ENCODE results near the gene BEND3. TPM values are rescaled to one million over a fixed set of nuclear protein-coding genes. Genes with fewer than 3 reads are reported as not detected.

Gene BEND3
- total RNA-seq, 1 donor from 2014 or later = 12.6 TPM

DNA sequence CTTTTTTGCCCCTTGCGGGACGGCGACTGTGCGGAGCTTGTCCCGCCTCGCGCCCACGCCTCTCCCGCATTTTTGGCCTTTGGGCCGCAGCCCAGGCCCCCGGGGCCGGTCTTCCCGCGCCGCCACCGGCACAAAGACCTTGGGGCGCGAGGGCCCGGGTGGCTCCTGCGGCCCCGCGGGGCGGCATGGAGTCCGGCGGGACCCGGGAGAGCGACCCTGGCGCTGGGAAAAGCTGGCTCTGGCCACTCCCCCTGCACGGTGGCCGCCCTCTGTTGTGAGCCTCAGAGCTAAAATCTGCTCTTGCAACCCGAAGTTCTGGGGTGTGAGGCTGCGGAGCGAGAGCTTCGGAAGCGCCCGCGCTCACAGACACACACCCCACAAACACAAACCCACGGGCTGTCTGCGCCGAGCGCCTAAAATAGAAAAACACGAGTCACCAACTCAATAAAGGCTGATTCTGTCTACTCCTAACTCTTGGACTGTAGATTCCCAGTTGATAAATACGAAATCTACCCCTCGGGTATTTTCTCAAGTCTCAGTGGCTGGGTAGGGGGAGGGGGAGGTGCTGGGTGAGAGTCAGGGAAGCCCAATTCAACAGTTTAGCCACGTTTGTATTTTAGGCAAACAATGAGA, 496 bp upstream of the BEND3 start:
- Mint-ChIP-seq H3K36me3 (ENCODE audit: low read depth) (no peaks in the 10 kb centered on the region), H3K9me3 (no peaks in the 10 kb centered on the region), H3K27ac (peak overlapping the region; percentile 86), H3K4me3 (peak overlapping the region; percentile 82), H3K4me1 (peaks cover 16% of the 10 kb centered on the region), H3K27me3 (peaks cover 20% of the 10 kb centered on the region)
- DNase-seq = peak; percentile 76
- intact Hi-C loops (cut with micrococcal nuclease) = loop anchor here (2.0 to 10.0 kb wide), 3 partner anchors 51 to 591 kb away; partner anchors contain the start of gene PDSS2

DNA sequence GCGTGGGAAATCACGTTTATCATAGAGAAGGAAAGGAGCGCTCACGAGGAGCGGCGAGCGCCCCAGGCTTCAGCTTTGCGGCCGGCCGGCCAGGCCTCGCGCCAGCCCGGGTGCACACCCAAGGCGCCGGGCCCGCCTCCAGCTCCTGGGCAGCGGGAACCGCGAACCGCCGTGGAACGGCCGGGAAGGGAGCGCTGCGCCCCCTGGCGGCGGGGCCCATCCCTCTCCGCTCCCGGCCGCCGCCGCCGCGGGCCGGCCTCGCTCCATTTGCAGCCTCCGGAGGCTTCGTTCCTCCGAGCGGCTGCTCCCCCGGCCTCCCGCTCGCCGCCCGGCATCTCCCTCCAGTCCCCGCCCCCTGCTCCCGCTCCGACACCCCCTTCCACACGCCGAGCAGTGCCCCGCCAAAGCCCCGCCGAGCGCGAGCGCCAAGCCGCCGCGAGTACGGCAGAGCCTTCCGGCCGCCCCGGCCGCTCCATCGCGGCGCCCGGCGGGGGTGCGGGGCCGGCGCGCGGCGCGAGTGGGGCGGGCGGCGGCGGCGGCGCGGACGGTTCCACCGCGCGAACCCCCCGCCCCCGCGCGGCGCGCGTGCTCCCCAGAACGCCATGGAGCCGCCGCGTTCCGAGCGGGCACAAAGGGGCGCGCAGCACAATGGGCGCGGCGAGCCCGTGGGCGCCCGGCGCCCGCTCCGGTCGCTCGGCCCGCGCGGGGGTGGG, 946 bp downstream of the BEND3 start:
- Mint-ChIP-seq H3K4me1 (peaks cover 18% of the 10 kb centered on the region), H3K27me3 (peaks cover 20% of the 10 kb centered on the region), H3K4me3 (peak overlapping the region; percentile 84), H3K27ac (peak overlapping the region; percentile 77), H3K36me3 (ENCODE audit: low read depth) (no peaks in the 10 kb centered on the region), H3K9me3 (no peaks in the 10 kb centered on the region)
- intact Hi-C loops (cut with micrococcal nuclease) = loop anchor here (1.0 to 10.0 kb wide), 4 partner anchors 50 to 590 kb away; partner anchors contain the start of genes MTRES1 and PDSS2
- DNase-seq = peak; percentile 93

- no peaks in the 10 kb centered on the region for H3K36me3 Mint-ChIP-seq (ENCODE audit: low read depth)
- DNase-seq = no peak
- no peaks in the 10 kb centered on the region for H3K27me3 Mint-ChIP-seq
- H3K9me3 Mint-ChIP-seq = no peaks in the 10 kb centered on the region
- no peak overlapping the region for H3K27ac Mint-ChIP-seq
- peaks cover 8% of the 10 kb centered on the region for H3K4me1 Mint-ChIP-seq
- intact Hi-C loops (cut with micrococcal nuclease) = loop anchor here (10.0 kb wide), 2 partner anchors 345 to 585 kb away; partner anchors contain the start of gene PDSS2
- H3K4me3 Mint-ChIP-seq = no peak overlapping the region
These were observed 5.1 kb downstream of the BEND3 start for GRCh38 chr6:107110200-107110599.

GRCh38 chr6:107108201-107108890, 7.0 kb downstream of the BEND3 start:
- H3K27me3 Mint-ChIP-seq = no peaks in the 10 kb centered on the region
- no peaks in the 10 kb centered on the region for H3K9me3 Mint-ChIP-seq
- H3K4me1 Mint-ChIP-seq = peaks cover 3% of the 10 kb centered on the region
- H3K27ac Mint-ChIP-seq = no peak overlapping the region
- no peak for DNase-seq
- H3K4me3 Mint-ChIP-seq = no peak overlapping the region
- intact Hi-C loops (cut with micrococcal nuclease) = no loop called here
- H3K36me3 Mint-ChIP-seq (ENCODE audit: low read depth) = no peaks in the 10 kb centered on the region

DNA sequence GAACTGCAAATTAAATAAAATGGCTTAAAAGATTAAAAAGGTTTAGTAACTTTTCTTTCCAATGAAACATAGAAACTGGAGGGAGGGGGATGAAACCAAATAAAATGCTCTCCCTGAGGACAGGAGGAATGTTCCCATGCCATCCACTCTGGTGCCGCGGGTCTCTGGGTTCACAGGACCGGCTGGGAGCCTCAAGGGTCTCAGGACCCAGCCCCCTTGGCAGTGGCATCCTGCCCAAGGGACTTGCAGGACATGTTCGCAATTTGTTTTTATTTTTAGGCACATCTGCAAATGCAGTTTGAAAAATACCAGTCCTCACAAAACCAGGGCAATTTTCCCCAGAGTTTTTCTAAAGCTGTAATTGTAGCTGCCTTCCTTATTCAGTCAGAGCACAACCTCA, 7.5 kb downstream of the BEND3 start:
- no peaks in the 10 kb centered on the region for H3K36me3 Mint-ChIP-seq (ENCODE audit: low read depth)

DNA sequence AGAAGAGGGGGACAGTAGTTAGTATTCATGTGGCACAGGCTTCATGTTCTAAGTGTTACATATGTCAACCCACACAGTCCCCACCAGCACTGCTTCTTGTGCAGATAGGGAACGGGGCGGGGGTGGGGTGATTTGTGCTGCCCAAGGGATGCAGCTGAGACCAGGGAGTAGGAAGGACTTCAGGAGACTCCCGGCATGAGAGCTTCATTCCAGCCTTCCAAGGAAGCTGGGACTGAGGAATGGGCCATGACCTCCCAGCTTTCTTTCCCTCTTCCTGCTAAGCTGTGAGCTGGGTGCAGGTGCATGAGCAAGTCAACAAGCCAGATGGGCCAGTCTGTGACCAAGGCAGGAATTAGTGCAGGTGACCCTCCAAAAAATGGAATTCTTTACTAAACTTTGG, 9.2 kb downstream of the BEND3 start:
- Mint-ChIP-seq H3K27me3 (no peaks in the 10 kb centered on the region), H3K27ac (no peak overlapping the region)
- intact Hi-C loops (cut with micrococcal nuclease) = no loop called here

More for the DNA sequence above, 7.5 kb downstream of the BEND3 start:
- H3K27ac Mint-ChIP-seq = no peak overlapping the region
- no peak for DNase-seq
- H3K4me1 Mint-ChIP-seq = peaks cover 2% of the 10 kb centered on the region
- no peaks in the 10 kb centered on the region for H3K9me3 Mint-ChIP-seq
- intact Hi-C loops (cut with micrococcal nuclease) = no loop called here
- no peak overlapping the region for H3K4me3 Mint-ChIP-seq
- no peaks in the 10 kb centered on the region for H3K27me3 Mint-ChIP-seq

GRCh38 chr6:107105511-107106116, 9.7 kb downstream of the BEND3 start:
- H3K9me3 Mint-ChIP-seq = no peaks in the 10 kb centered on the region
- no peaks in the 10 kb centered on the region for H3K36me3 Mint-ChIP-seq (ENCODE audit: low read depth)
- H3K4me3 Mint-ChIP-seq = no peak overlapping the region
- intact Hi-C loops (cut with micrococcal nuclease) = no loop called here
- H3K4me1 Mint-ChIP-seq = peaks cover 5% of the 10 kb centered on the region
- H3K27me3 Mint-ChIP-seq = no peaks in the 10 kb centered on the region
- DNase-seq = no peak
- H3K27ac Mint-ChIP-seq = no peak overlapping the region

More for the DNA sequence above, 9.2 kb downstream of the BEND3 start:
- Mint-ChIP-seq H3K4me3 (no peak overlapping the region), H3K36me3 (ENCODE audit: low read depth) (no peaks in the 10 kb centered on the region), H3K4me1 (peaks cover 5% of the 10 kb centered on the region), H3K9me3 (no peaks in the 10 kb centered on the region)
- no peak for DNase-seq

- DNase-seq = no peak
- peaks cover 4% of the 10 kb centered on the region for H3K36me3 Mint-ChIP-seq (ENCODE audit: low read depth)
- no peak overlapping the region for H3K4me3 Mint-ChIP-seq
- H3K27ac Mint-ChIP-seq = no peak overlapping the region
- intact Hi-C loops (cut with micrococcal nuclease) = no loop called here
- no peaks in the 10 kb centered on the region for H3K9me3 Mint-ChIP-seq
- H3K4me1 Mint-ChIP-seq = peaks cover 9% of the 10 kb centered on the region
- no peaks in the 10 kb centered on the region for H3K27me3 Mint-ChIP-seq
These were observed 12.2 kb downstream of the BEND3 start for GRCh38 chr6:107103082-107103481.

- intact Hi-C loops (cut with micrococcal nuclease) = no loop called here
- Mint-ChIP-seq H3K9me3 (no peaks in the 10 kb centered on the region), H3K4me1 (peaks cover 9% of the 10 kb centered on the region), H3K4me3 (no peak overlapping the region), H3K27ac (no peak overlapping the region), H3K36me3 (ENCODE audit: low read depth) (peaks cover 7% of the 10 kb centered on the region), H3K27me3 (no peaks in the 10 kb centered on the region)
- DNase-seq = no peak
These were observed 12.9 kb downstream of the BEND3 start for GRCh38 chr6:107102414-107102805.

DNA sequence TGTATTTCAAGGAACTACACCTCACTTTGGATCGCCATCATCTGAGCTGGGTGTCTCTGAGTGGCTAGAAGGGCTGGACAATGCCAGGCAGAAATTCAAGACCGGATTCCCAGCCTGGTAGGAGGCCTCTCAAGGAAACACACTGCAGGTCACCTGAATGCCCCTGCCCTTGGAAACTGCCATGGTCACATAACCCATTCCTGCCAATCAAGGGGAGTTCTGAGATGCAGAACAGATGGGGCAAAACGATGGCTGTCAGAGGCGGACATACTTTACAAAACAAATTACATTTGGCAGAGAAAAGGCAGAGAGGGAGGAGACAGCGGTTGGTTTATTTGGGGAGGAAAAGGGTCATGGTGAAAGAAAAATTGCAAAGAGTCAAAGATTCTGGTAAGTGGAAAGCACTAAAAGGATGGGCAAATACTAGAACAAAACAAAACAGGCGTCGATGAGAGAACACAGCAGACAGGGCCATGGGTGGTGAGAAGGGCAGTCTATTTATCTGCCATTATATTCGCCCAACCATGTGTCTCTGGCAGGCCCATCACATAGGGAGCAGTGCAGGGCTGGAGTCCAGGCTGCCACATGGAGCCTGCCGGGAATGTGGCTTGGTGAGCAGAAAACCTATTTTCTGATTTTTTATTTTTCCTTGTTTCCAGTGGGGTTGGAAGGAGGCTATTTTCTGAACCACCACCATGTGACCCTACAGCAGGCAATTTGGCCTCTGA, 13.5 kb downstream of the BEND3 start:
- Mint-ChIP-seq H3K4me3 (no peak overlapping the region), H3K9me3 (no peaks in the 10 kb centered on the region), H3K36me3 (ENCODE audit: low read depth) (peaks cover 7% of the 10 kb centered on the region), H3K4me1 (peaks cover 9% of the 10 kb centered on the region), H3K27ac (no peak overlapping the region), H3K27me3 (no peaks in the 10 kb centered on the region)
- no peak for DNase-seq
- intact Hi-C loops (cut with micrococcal nuclease) = no loop called here

- peaks cover 9% of the 10 kb centered on the region for H3K4me1 Mint-ChIP-seq
These were observed 14.1 kb downstream of the BEND3 start for GRCh38 chr6:107101211-107101610.

DNA sequence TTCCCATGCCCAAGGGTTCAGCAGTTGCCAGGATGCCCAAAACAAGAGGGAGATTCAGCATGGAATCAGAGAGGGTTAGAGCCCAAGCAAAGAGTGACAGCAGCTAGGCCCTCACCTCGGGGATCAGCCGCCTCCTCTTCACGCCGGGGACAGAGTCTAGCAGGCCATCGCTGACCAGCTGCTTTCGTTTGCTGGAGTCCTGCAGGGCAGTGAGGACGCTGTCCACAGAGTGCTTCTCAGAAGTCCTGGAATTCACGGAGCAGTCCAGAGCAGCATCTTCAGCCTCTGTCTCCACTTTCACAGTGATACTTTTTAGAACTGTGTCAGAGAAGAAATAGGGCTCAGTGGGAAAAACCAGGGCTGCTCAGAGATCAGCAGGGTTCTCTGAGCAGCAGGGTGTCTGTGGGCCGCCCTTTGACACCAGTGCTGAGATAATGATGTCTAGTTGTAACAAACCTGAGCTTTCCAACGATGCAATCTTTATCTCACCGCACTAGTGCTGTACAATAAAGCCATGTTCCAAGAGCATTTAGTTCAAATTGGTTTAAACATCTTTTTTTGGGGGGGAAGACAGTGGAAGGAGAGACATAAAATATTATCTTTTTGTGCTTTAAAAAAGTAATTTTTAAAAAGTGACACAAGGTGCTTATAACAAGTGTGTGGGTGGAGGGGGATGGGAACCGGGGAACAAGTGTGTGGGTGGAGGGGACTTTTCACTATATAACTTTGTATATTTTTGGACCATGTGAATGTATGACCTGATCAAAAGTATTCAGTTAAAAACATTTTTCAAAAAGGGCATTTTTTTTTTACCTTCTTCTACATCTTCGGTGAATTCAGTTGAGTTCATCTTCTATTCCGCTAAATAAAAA, 16.6 kb downstream of the BEND3 start:
- H3K4me3 Mint-ChIP-seq = no peak overlapping the region
- DNase-seq = no peak
- H3K9me3 Mint-ChIP-seq = no peaks in the 10 kb centered on the region
- H3K27ac Mint-ChIP-seq = no peak overlapping the region
- H3K27me3 Mint-ChIP-seq = no peaks in the 10 kb centered on the region
- intact Hi-C loops (cut with micrococcal nuclease) = no loop called here
- peaks cover 9% of the 10 kb centered on the region for H3K4me1 Mint-ChIP-seq
- H3K36me3 Mint-ChIP-seq (ENCODE audit: low read depth) = peaks cover 10% of the 10 kb centered on the region

More at GRCh38 chr6:107101211-107101610, 14.1 kb downstream of the BEND3 start:
- intact Hi-C loops (cut with micrococcal nuclease) = no loop called here
- no peak overlapping the region for H3K4me3 Mint-ChIP-seq
- H3K9me3 Mint-ChIP-seq = no peaks in the 10 kb centered on the region
- H3K27me3 Mint-ChIP-seq = no peaks in the 10 kb centered on the region
- DNase-seq = no peak
- H3K36me3 Mint-ChIP-seq (ENCODE audit: low read depth) = peaks cover 7% of the 10 kb centered on the region
- no peak overlapping the region for H3K27ac Mint-ChIP-seq

All from activated CD4-positive, alpha-beta T cell treated with anti-CD3 and anti-CD28 coated beads, Interleukin-2, amount 10 ng/mL, durations not matched to agents 24 days and 14 days (primary cell).